ENCODE data around the gene TTLL10. TPM values are rescaled to one million over a fixed set of nuclear protein-coding genes. Genes with fewer than 3 reads are reported as not detected.

TTLL10 gene
- total RNA-seq, result not detected in 2 replicates

GRCh38 chr1:1173793-1174415 is at the start of gene TTLL10:
Gene TTLL10 (plus strand): TSS chr1:1173880. CDS start chr1:1179216, 5,336 bp downstream.

GRCh38 chr1:1206376-1206965 is 32.8 kb downstream of the TTLL10 start, which contains the start of gene TNFRSF18:
Gene TNFRSF18 (minus strand): TSS chr1:1206592. CDS start chr1:1206571, 21 bp downstream.

GRCh38 chr1:1213345-1214265 is 39.9 kb downstream of the TTLL10 start, which contains the start of gene TNFRSF4:
Gene TNFRSF4 (minus strand): TSS chr1:1214153. CDS start chr1:1214127, 26 bp downstream.

GRCh38 chr1:1231400-1232207 is 57.9 kb downstream of the TTLL10 start, which contains the start of gene SDF4:
Gene SDF4 (minus strand): TSS chr1:1232001. CDS start chr1:1228772, 3,229 bp downstream.

GRCh38 chr1:1232208-1232795 is 58.6 kb downstream of the TTLL10 start, which contains the start of gene B3GALT6:
Gene B3GALT6 (plus strand): TSS chr1:1232237. CDS start chr1:1232279, 42 bp downstream.

GRCh38 chr1:1246577-1247340 is 73.1 kb downstream of the TTLL10 start, which contains the start of gene C1QTNF12:
Gene C1QTNF12 (minus strand): TSS chr1:1246722. CDS start chr1:1246690, 32 bp downstream.

Other genes starting within 250 kb of the TTLL10 start
- 0.20 TPM in 1 of 2 replicates, not detected in the other for gene SAMD11, start 250.0 kb upstream of the TTLL10 start, total RNA-seq
- gene NOC2L, start 214.6 kb upstream of the TTLL10 start, total RNA-seq, result 76.7 and 99.4 TPM in 2 replicates
- 3.8 and 4.2 TPM in 2 replicates for gene KLHL17, start 213.3 kb upstream of the TTLL10 start, total RNA-seq
- gene PLEKHN1, start 207.4 kb upstream of the TTLL10 start, total RNA-seq, result 0.80 and 1.3 TPM in 2 replicates
- gene PERM1, start 191.8 kb upstream of the TTLL10 start, total RNA-seq, result not detected in 2 replicates
- gene HES4, start 173.8 kb upstream of the TTLL10 start, total RNA-seq, result 12.7 and 14.3 TPM in 2 replicates
- 865 and 904 TPM in 2 replicates for gene ISG15, start 160.4 kb upstream of the TTLL10 start, total RNA-seq
- 107 and 115 TPM in 2 replicates for gene AGRN, start 153.8 kb upstream of the TTLL10 start, total RNA-seq
- not detected in 2 replicates for gene RNF223, start 99.6 kb upstream of the TTLL10 start, total RNA-seq
- 14.0 and 15.6 TPM in 2 replicates for gene C1orf159, start 57.8 kb upstream of the TTLL10 start, total RNA-seq
- gene TNFRSF18, start 32.7 kb downstream of the TTLL10 start, total RNA-seq, result not detected in 2 replicates
- 1.4 and 2.0 TPM in 2 replicates for gene TNFRSF4, start 40.3 kb downstream of the TTLL10 start, total RNA-seq
- gene SDF4, start 58.1 kb downstream of the TTLL10 start, total RNA-seq, result 205 and 217 TPM in 2 replicates
- 27.9 and 30.2 TPM in 2 replicates for gene B3GALT6, start 58.4 kb downstream of the TTLL10 start, total RNA-seq
- gene C1QTNF12, start 72.8 kb downstream of the TTLL10 start, total RNA-seq, result 0.25 and 0.27 TPM in 2 replicates
- 36.0 and 43.3 TPM in 2 replicates for gene UBE2J2, start 100.0 kb downstream of the TTLL10 start, total RNA-seq
- 0.05 and 0.67 TPM in 2 replicates for gene SCNN1D, start 106.6 kb downstream of the TTLL10 start, total RNA-seq
- 13.7 and 20.6 TPM in 2 replicates for gene ACAP3, start 134.1 kb downstream of the TTLL10 start, total RNA-seq
- 38.5 and 38.6 TPM in 2 replicates for gene PUSL1, start 134.7 kb downstream of the TTLL10 start, total RNA-seq
- gene INTS11, start 150.8 kb downstream of the TTLL10 start, total RNA-seq, result 83.0 and 98.9 TPM in 2 replicates
- gene CPTP, start 150.9 kb downstream of the TTLL10 start, total RNA-seq, result 40.4 and 40.6 TPM in 2 replicates
- not detected in 2 replicates for gene TAS1R3, start 157.4 kb downstream of the TTLL10 start, total RNA-seq
- 41.1 and 41.3 TPM in 2 replicates for gene DVL1, start 175.5 kb downstream of the TTLL10 start, total RNA-seq
- gene MXRA8, start 184.7 kb downstream of the TTLL10 start, total RNA-seq, result 0.20 and 0.34 TPM in 2 replicates
- 180 and 195 TPM in 2 replicates for gene AURKAIP1, start 201.3 kb downstream of the TTLL10 start, total RNA-seq
- 40.4 and 46.4 TPM in 2 replicates for gene CCNL2, start 225.5 kb downstream of the TTLL10 start, total RNA-seq
- 204 and 208 TPM in 2 replicates for gene MRPL20, start 233.4 kb downstream of the TTLL10 start, total RNA-seq
- 0.47 and 0.64 TPM in 2 replicates for gene ANKRD65, start 247.4 kb downstream of the TTLL10 start, total RNA-seq

All from mammary microvascular endothelial cell (primary cell).